HCT116 (cell line): ENCODE results near the gene POLG. TPM values are rescaled to one million over a fixed set of nuclear protein-coding genes. Genes with fewer than 3 reads are reported as not detected.

Experiments used
- ATAC-seq: fragments of 200-7000 bp; cut with Tn5 transposase; 2 replicates; pipeline ENCODE4 v1.9.1; 2020; ENCODE audit warnings: mild to moderate bottlenecking, moderate library complexity
- BruUV-seq: library from RNA; stranded (reverse); fragments of 400-500 nt; replicated peaks from 2 replicates; lab custom pipeline; 2021; lab: Mats Ljungman, UMichigan
- CTCF ChIA-PET: fragments of 300-600 bp; sonication (Branson Sonifier 250); formaldehyde crosslinking; loops from one replicate; lab custom pipeline; 2021; ENCODE audit warnings: antibody characterized with exemption; lab: Charles Lee
- POLR2A ChIA-PET: fragments of 300-600, 350-600 bp; sonication (Branson Sonifier 250); formaldehyde crosslinking; loops from one replicate; lab custom pipeline; 2021; ENCODE audit warnings: antibody characterized with exemption; lab: Charles Lee
- RAD21 ChIA-PET, 2 experiments: fragments of 300-600 bp; sonication (Branson Sonifier 250); formaldehyde crosslinking; loops; one replicate each; lab custom pipeline; 2023; ENCODE audit warnings: low total read pairs in 2 of 2; ENCODE audit not compliant: uncharacterized antibody in 2 of 2, unreplicated experiment in 2 of 2, low non-redundant PET in 1 of 2; lab: Charles Lee
- DNase-seq: peaks from one replicate; pipeline ENCODE4 v3.0.0-alpha.2; 2010; ENCODE audit warnings: low read depth, low spot score
- H2AFZ ChIP-seq: fragments of 200-600 bp; shearing (Covaris generic), sonication (generic); 2 replicates; pipeline ENCODE4 v1.6.1; 2017; ENCODE audit warnings: low read depth, mixed run types, mixed read lengths, antibody characterized with exemption, low read length; ENCODE audit not compliant: poor library complexity, severe bottlenecking
- H3K27ac ChIP-seq: 2 replicates; pipeline ENCODE4 v1.5.1; 2012; ENCODE audit warnings: low read depth, low read length
- H3K27me3 ChIP-seq: fragments of 200-600 bp; sonication (generic); 2 replicates; pipeline ENCODE4 v1.6.1; 2016; ENCODE audit warnings: mixed run types, low read length, mixed read lengths; ENCODE audit not compliant: insufficient read depth
- H3K36me3 ChIP-seq, 2 experiments: fragments of 200-500 bp in 1 of 2; fragments of 200-600 bp in 1 of 2; sonication (Bioruptor generic) in 1 of 2; sonication (generic) in 1 of 2; 2 replicates each; pipeline versions ENCODE4 v1.5.1 to v1.6.1; 2014 to 2016; ENCODE audit warnings: low read length in 2 of 2, inconsistent platforms in 1 of 2, mixed read lengths in 1 of 2, mixed run types in 1 of 2; ENCODE audit not compliant: insufficient read depth in 2 of 2, control insufficient read depth in 1 of 2
- H3K4me1 ChIP-seq, 2 experiments: fragments of 200-600 bp in 1 of 2; sonication (generic) in 1 of 2; 2 replicates each; pipeline versions ENCODE4 v1.5.1 to v1.6.1; 2012 to 2017; ENCODE audit warnings: low read length in 2 of 2, inconsistent platforms in 1 of 2, mild to moderate bottlenecking in 1 of 2, mixed read lengths in 1 of 2, mixed run types in 1 of 2, moderate library complexity in 1 of 2; ENCODE audit not compliant: insufficient read depth in 2 of 2, control insufficient read depth in 1 of 2
- H3K4me2 ChIP-seq: fragments of 200-600 bp; sonication (generic); 2 replicates; pipeline ENCODE4 v1.6.1; 2017; ENCODE audit warnings: mixed run types, low read length, mixed read lengths
- H3K4me3 ChIP-seq, 2 experiments: fragments of 200-600 bp in 1 of 2; sonication (generic) in 1 of 2; replicated peaks in 1 of 2; 2 replicates each; pipeline ENCODE4 v1.5.1; 2011 to 2016; ENCODE audit warnings: low read length in 2 of 2, control low read depth in 1 of 2, low read depth in 1 of 2, mild to moderate bottlenecking in 1 of 2, mixed read lengths in 1 of 2, mixed run types in 1 of 2
- H3K79me2 ChIP-seq: fragments of 200-600 bp; sonication (generic); 2 replicates; pipeline ENCODE4 v1.6.1; 2017; ENCODE audit warnings: mild to moderate bottlenecking, mixed run types, low read length, moderate library complexity, mixed read lengths; ENCODE audit not compliant: insufficient read depth
- H3K9ac ChIP-seq: fragments of 200-600 bp; sonication (generic); 2 replicates; pipeline ENCODE4 v1.6.1; 2016; ENCODE audit warnings: low read length, mixed read lengths
- H3K9me2 ChIP-seq: fragments of 200-600 bp; sonication (generic), shearing (Covaris generic); 2 replicates; pipeline ENCODE4 v1.6.1; 2017; ENCODE audit warnings: mixed run types, mild to moderate bottlenecking, moderate library complexity; ENCODE audit not compliant: insufficient read depth
- H3K9me3 ChIP-seq, 2 experiments: fragments of 200-500 bp in 1 of 2; fragments of 200-600 bp in 1 of 2; sonication (Bioruptor generic) in 1 of 2; sonication (generic) in 1 of 2; 2 replicates each; pipeline ENCODE4 v1.6.1; 2014 to 2017; ENCODE audit warnings: low read length in 2 of 2, mixed read lengths in 2 of 2, inconsistent platforms in 1 of 2, low read depth in 1 of 2, mild to moderate bottlenecking in 1 of 2, mixed run types in 1 of 2, moderate library complexity in 1 of 2; ENCODE audit not compliant: control insufficient read depth in 1 of 2, insufficient read depth in 1 of 2
- H4K20me1 ChIP-seq: fragments of 200-600 bp; sonication (generic), shearing (Covaris generic); 2 replicates; pipeline ENCODE4 v1.6.1; 2017; ENCODE audit warnings: mixed run types, mild to moderate bottlenecking, moderate library complexity; ENCODE audit not compliant: insufficient read depth
- CBX3 ChIP-seq: IDR thresholded peaks from 2 replicates; pipeline ENCODE4 v1.6.1; 2012; ENCODE audit warnings: low read depth
- CEBPB ChIP-seq: IDR thresholded peaks from 2 replicates; pipeline ENCODE4 v1.6.1; 2012; ENCODE audit warnings: low read depth
- EGR1 ChIP-seq: IDR thresholded peaks from 2 replicates; pipeline ENCODE4 v1.6.1; 2012; ENCODE audit warnings: low read depth
- ELF1 ChIP-seq: IDR thresholded peaks from 2 replicates; pipeline ENCODE4 v1.6.1; 2012; ENCODE audit warnings: low read depth, borderline replicate concordance
- EZH2 ChIP-seq: fragments of 200-600 bp; sonication (generic); IDR thresholded peaks from 2 replicates; pipeline ENCODE4 v1.6.1; 2017; ENCODE audit warnings: antibody characterized with exemption, mixed run types
- EZH2phosphoT487 ChIP-seq: fragments of 200-600 bp; IDR thresholded peaks from 2 replicates; pipeline ENCODE4 v1.6.1; 2018; ENCODE audit warnings: antibody characterized with exemption, borderline replicate concordance
- FOSL1 ChIP-seq: IDR thresholded peaks from 2 replicates; pipeline ENCODE4 v1.6.1; 2012; ENCODE audit warnings: low read depth
- JUND ChIP-seq: IDR thresholded peaks from 2 replicates; pipeline ENCODE4 v1.6.1; 2012
- POLR2A ChIP-seq: IDR thresholded peaks from 2 replicates; pipeline ENCODE4 v1.7.0; 2011; ENCODE audit warnings: borderline replicate concordance; ENCODE audit not compliant: insufficient read depth, insufficient read length; ENCODE audit errors: extremely low read depth
- POLR2AphosphoS5 ChIP-seq: IDR thresholded peaks from 2 replicates; pipeline ENCODE4 v1.6.1; 2011; ENCODE audit warnings: mild to moderate bottlenecking, low read depth, low read length, moderate library complexity
- RAD21 ChIP-seq: IDR thresholded peaks from 2 replicates; pipeline ENCODE4 v1.6.1; 2012; ENCODE audit warnings: low read depth, mild to moderate bottlenecking
- SP1 ChIP-seq: IDR thresholded peaks from 2 replicates; pipeline ENCODE4 v1.6.1; 2012; ENCODE audit warnings: low read depth
- SRF ChIP-seq: IDR thresholded peaks from 2 replicates; pipeline ENCODE4 v1.6.1; 2012; ENCODE audit warnings: low read depth
- TCF7L2 ChIP-seq: IDR thresholded peaks from 2 replicates; pipeline ENCODE4 v1.7.0; 2011; ENCODE audit warnings: borderline replicate concordance, inconsistent platforms; ENCODE audit not compliant: insufficient read depth, insufficient read length; ENCODE audit errors: extremely low read depth
- YY1 ChIP-seq: IDR thresholded peaks from 2 replicates; pipeline ENCODE4 v1.6.1; 2011; ENCODE audit warnings: low read length, low read depth, moderate library complexity, mild to moderate bottlenecking; ENCODE audit not compliant: insufficient replicate concordance; ENCODE audit errors: extremely low read depth
- ZFX ChIP-seq: fragments of 450-650 bp; IDR thresholded peaks from 2 replicates; pipeline ENCODE4 v1.6.1; 2017
- ZNF274 ChIP-seq: fragments of 200-500 bp; sonication (Bioruptor generic); IDR thresholded peaks from 2 replicates; pipeline ENCODE4 v1.6.1; 2014; ENCODE audit warnings: mild to moderate bottlenecking, low read depth, low read length, inconsistent platforms
- intact Hi-C: fragments of 100-400 bp; cut with micrococcal nuclease; formaldehyde crosslinking; loops from 2 replicates; pipeline ENCODE4 v1.10.0; 2022
- total RNA-seq: library from RNA; stranded (reverse); gene quantifications from one replicate; pipeline ENCODE4 v1.2.1, GENCODE V29; 2021; ENCODE audit not compliant: unreplicated experiment
- TF ChIP-seq, protein P1 (sequence below): IDR thresholded peaks from 2 replicates; pipeline ENCODE4 v1.6.1; 2011; ENCODE audit warnings: mild to moderate bottlenecking, low read length, moderate library complexity; ENCODE audit not compliant: insufficient replicate concordance; ENCODE audit errors: extremely low read depth
- TF ChIP-seq, protein P2 (sequence below): IDR thresholded peaks from 2 replicates; pipeline ENCODE4 v1.6.1; 2012
- TF ChIP-seq, protein P3 (sequence below), 3 experiments: fragments of 200-600 bp in 1 of 3; sonication (generic) in 1 of 3; IDR thresholded peaks in 2 of 3; conservative IDR thresholded peaks in 1 of 3; 2 replicates each; pipeline ENCODE4 v1.5.1; 2012 to 2017; ENCODE audit warnings: low read depth in 2 of 3, low read length in 2 of 3, antibody characterized with exemption in 1 of 3, borderline replicate concordance in 1 of 3, control low read depth in 1 of 3, mild to moderate bottlenecking in 1 of 3, mixed read lengths in 1 of 3, mixed run types in 1 of 3, moderate library complexity in 1 of 3; ENCODE audit not compliant: insufficient read depth in 1 of 3

POLG gene
- total RNA-seq, 1 experiment from 2014 or later = 72.7 TPM

DNA sequence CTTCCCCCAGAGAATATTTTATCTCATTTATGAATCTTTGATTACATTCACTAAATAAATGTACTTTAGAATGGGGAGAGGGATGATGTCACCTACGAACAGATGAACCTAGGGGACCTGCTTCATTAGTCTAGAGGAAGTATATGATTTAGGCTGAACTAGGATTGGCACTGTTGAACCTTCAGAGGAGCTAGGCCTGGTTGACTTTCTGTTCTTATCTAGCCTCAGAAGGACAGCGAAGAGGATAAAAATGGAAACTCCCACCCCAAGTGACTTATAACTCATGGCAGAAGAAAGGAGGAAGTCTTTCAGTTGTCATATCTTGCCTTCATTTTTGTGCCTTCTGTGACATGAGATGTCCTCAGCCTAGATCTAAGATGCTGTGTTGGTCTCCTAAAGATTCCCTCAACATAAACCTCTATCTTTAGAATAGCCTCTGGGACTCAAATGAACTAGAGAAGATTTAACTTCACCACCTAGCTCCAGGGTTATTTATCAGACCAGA lies 42.6 kb downstream of the POLG start:
- DNase-seq = no peak
- H3K4me3 ChIP-seq = no peak overlapping the region
- no peaks in the 10 kb centered on the region for H3K4me1 ChIP-seq
- H4K20me1 ChIP-seq = no peaks in the 10 kb centered on the region; the same call in 1 of the 2 replicates
- H3K9ac ChIP-seq = no peak overlapping the region
- TF ChIP-seq EZH2phosphoT487 = no peak
- TF ChIP-seq CEBPB = no peak
- no peak for TF ChIP-seq RAD21
- TF ChIP-seq, protein P1, sequence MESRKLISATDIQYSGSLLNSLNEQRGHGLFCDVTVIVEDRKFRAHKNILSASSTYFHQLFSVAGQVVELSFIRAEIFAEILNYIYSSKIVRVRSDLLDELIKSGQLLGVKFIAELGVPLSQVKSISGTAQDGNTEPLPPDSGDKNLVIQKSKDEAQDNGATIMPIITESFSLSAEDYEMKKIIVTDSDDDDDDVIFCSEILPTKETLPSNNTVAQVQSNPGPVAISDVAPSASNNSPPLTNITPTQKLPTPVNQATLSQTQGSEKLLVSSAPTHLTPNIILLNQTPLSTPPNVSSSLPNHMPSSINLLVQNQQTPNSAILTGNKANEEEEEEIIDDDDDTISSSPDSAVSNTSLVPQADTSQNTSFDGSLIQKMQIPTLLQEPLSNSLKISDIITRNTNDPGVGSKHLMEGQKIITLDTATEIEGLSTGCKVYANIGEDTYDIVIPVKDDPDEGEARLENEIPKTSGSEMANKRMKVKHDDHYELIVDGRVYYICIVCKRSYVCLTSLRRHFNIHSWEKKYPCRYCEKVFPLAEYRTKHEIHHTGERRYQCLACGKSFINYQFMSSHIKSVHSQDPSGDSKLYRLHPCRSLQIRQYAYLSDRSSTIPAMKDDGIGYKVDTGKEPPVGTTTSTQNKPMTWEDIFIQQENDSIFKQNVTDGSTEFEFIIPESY = no peak
- no peak for TF ChIP-seq TCF7L2
- no peak for TF ChIP-seq ZNF274
- TF ChIP-seq SRF = no peak
- TF ChIP-seq, protein P2, sequence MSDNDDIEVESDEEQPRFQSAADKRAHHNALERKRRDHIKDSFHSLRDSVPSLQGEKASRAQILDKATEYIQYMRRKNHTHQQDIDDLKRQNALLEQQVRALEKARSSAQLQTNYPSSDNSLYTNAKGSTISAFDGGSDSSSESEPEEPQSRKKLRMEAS = no peak
- no peak for TF ChIP-seq EGR1
- TF ChIP-seq EZH2 = no peak
- no peak for TF ChIP-seq FOSL1
- no peak for TF ChIP-seq POLR2AphosphoS5
- TF ChIP-seq, protein P3, sequence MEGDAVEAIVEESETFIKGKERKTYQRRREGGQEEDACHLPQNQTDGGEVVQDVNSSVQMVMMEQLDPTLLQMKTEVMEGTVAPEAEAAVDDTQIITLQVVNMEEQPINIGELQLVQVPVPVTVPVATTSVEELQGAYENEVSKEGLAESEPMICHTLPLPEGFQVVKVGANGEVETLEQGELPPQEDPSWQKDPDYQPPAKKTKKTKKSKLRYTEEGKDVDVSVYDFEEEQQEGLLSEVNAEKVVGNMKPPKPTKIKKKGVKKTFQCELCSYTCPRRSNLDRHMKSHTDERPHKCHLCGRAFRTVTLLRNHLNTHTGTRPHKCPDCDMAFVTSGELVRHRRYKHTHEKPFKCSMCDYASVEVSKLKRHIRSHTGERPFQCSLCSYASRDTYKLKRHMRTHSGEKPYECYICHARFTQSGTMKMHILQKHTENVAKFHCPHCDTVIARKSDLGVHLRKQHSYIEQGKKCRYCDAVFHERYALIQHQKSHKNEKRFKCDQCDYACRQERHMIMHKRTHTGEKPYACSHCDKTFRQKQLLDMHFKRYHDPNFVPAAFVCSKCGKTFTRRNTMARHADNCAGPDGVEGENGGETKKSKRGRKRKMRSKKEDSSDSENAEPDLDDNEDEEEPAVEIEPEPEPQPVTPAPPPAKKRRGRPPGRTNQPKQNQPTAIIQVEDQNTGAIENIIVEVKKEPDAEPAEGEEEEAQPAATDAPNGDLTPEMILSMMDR (IDR thresholded peaks at IDR 0.05 in 2 of 3, conservative IDR thresholded peaks at IDR 0.05 in 1 of 3; ENCODE audit: borderline replicate concordance in 1 of 3, insufficient read depth in 1 of 3, low read depth in 2 of 3, low read length in 2 of 3) = no peak
- no peak for TF ChIP-seq YY1
- no peak for TF ChIP-seq CBX3
- TF ChIP-seq POLR2A = no peak
- TF ChIP-seq ELF1 = no peak
- TF ChIP-seq JUND = no peak
- no peak for TF ChIP-seq ZFX
- TF ChIP-seq SP1 = no peak
- H3K9me2 ChIP-seq = no peaks in the 10 kb centered on the region
- H3K27ac ChIP-seq = no peak overlapping the region
- no TSS peak for BruUV-seq
- ChIA-PET CTCF (no interaction called here), RAD21 (no interaction called here), POLR2A (no interaction called here)
- no peaks in the 10 kb centered on the region for H3K9me3 ChIP-seq
- no peak overlapping the region for H3K4me2 ChIP-seq
- H3K79me2 ChIP-seq = no peaks in the 10 kb centered on the region
- ATAC-seq = no peak
- no peak overlapping the region for H2AFZ ChIP-seq
- peaks cover 45 to 47% of the 10 kb centered on the region in 2 experiments for H3K36me3 ChIP-seq
- intact Hi-C loops = loop anchor here (10.0 kb wide), 1 partner anchor 237 kb away; no protein-coding TSS in a partner anchor
- no peaks in the 10 kb centered on the region for H3K27me3 ChIP-seq
